AG04450 (cell line): ENCODE data around the gene OSBPL5. TPM values are rescaled to one million over a fixed set of nuclear protein-coding genes. Genes with fewer than 3 reads are reported as not detected.
"Not testable (repeated sequence)": the region's sequence is repeated elsewhere in the genome, so short reads cannot be mapped to it uniquely, and the experiment has no call there.

Experiments
- CTCF ChIA-PET: fragments of 300-600, 350-600 bp; formaldehyde crosslinking; extraction: SDS; loops from one replicate; lab custom pipeline; 2022; ENCODE audit warnings: antibody characterized with exemption, inconsistent platforms; lab: Charles Lee
- POLR2A ChIA-PET: fragments of 350-600 bp; formaldehyde crosslinking; extraction: SDS; loops from one replicate; lab custom pipeline; 2021; ENCODE audit warnings: antibody characterized with exemption, inconsistent platforms; lab: Yijun Ruan, JAX
- DNase-seq: peaks from one replicate; pipeline ENCODE4 v3.0.0-alpha.2; 2011; ENCODE audit warnings: low read depth, low spot score
- H3K27ac ChIP-seq: one replicate; pipeline ENCODE4 v1.5.1; 2012; ENCODE audit warnings: low read depth, low read length, control low read depth
- H3K27me3 ChIP-seq: one replicate; pipeline ENCODE4 v1.6.0; 2012; ENCODE audit warnings: low read length; ENCODE audit not compliant: control insufficient read depth, insufficient read depth
- H3K4me3 ChIP-seq: 2 replicates; pipeline ENCODE4 v1.5.1; 2011; ENCODE audit warnings: mild to moderate bottlenecking, low read depth, low read length, control low read depth
- H3K9me3 ChIP-seq: 2 replicates; pipeline ENCODE4 v1.5.1; 2012; ENCODE audit warnings: low read length; ENCODE audit not compliant: control insufficient read depth, insufficient read depth
- CTCF ChIP-seq: IDR thresholded peaks from 2 replicates; pipeline ENCODE4 v1.5.1; 2011; ENCODE audit warnings: low read depth, low read length, control low read depth, inconsistent platforms
- polyA plus RNA-seq: library from polyadenylated mRNA; depleted of rRNA; stranded (reverse); fragments of >200 nt; gene quantifications from 2 replicates; pipeline ENCODE4 v1.2.3, GENCODE V29; 2011

The OSBPL5 gene
- polyA plus RNA-seq, 1 experiment = 7.4 TPM

GRCh38 chr11:3121416-3121815 lies 43.7 kb downstream of the OSBPL5 start:
- POLR2A ChIA-PET = interaction anchor here (0.7 kb wide), 1 partner anchor 1761 kb away, joined by 3 read pairs; no protein-coding TSS in a partner anchor
- peaks cover 6% of the 10 kb centered on the region; the same call in 1 of the 2 replicates for H3K9me3 ChIP-seq
- CTCF ChIA-PET = interaction anchor here (1.2 kb wide), 1 partner anchor 30 kb away, joined by 3 read pairs; no protein-coding TSS in a partner anchor
- DNase-seq = no peak
- H3K4me3 ChIP-seq = no peak overlapping the region
- no peak for TF ChIP-seq CTCF
- H3K27ac ChIP-seq = no peak overlapping the region
- H3K27me3 ChIP-seq = no peaks in the 10 kb centered on the region

GRCh38 chr11:3120071-3120792 lies 44.9 kb downstream of the OSBPL5 start:
- CTCF ChIA-PET = interaction anchor here (1.2 kb wide), 1 partner anchor 29 kb away, joined by 3 read pairs; no protein-coding TSS in a partner anchor
- DNase-seq = no peak
- no peak overlapping the region for H3K27ac ChIP-seq
- H3K9me3 ChIP-seq = peaks cover 6% of the 10 kb centered on the region; the same call in 1 of the 2 replicates
- no peak for TF ChIP-seq CTCF
- POLR2A ChIA-PET = no interaction called here
- H3K27me3 ChIP-seq = no peaks in the 10 kb centered on the region
- no peak overlapping the region for H3K4me3 ChIP-seq

GRCh38 chr11:3119141-3119821 lies 45.8 kb downstream of the OSBPL5 start:
- DNase-seq = no peak
- Histone ChIP-seq H3K4me3 (no peak overlapping the region), H3K27me3 (no peaks in the 10 kb centered on the region), H3K9me3 (peaks cover 9% of the 10 kb centered on the region), H3K27ac (no peak overlapping the region)
- TF ChIP-seq CTCF = no peak
- ChIA-PET CTCF (no interaction called here), POLR2A (no interaction called here)

- TF ChIP-seq CTCF = no peak
- Histone ChIP-seq H3K4me3 (no peak overlapping the region), H3K9me3 (peaks cover 12% of the 10 kb centered on the region), H3K27ac (no peak overlapping the region), H3K27me3 (no peaks in the 10 kb centered on the region)
- ChIA-PET CTCF (interaction anchor here (1.3 kb wide), 1 partner anchor 24 kb away, joined by 5 read pairs; no protein-coding TSS in a partner anchor), POLR2A (no interaction called here)
- no peak for DNase-seq
These were observed 49.8 kb downstream of the OSBPL5 start for GRCh38 chr11:3115321-3115720.

GRCh38 chr11:3113661-3114060 lies 51.4 kb downstream of the OSBPL5 start:
- H3K27me3 ChIP-seq, DNase-seq, H3K4me3 ChIP-seq, H3K9me3 ChIP-seq, POLR2A ChIA-PET, H3K27ac ChIP-seq: not testable (repeated sequence)
- CTCF ChIA-PET = interaction anchor here (0.8 to 1.0 kb wide), 3 partner anchors 22 to 82 kb away, joined by 3 to 5 read pairs (median 3); no protein-coding TSS in a partner anchor
